ENCODE results near the gene LNPEP.

GRCh38 chr5:96963267-96963666 is 27.4 kb downstream of the LNPEP start:
- TF ChIP-seq CTCF (IDR thresholded peaks at IDR 0.05; ENCODE audit: borderline replicate concordance, extremely low read depth, low read length, poor library complexity, severe bottlenecking) (no peak), EZH2 (IDR thresholded peaks at IDR 0.05; ENCODE audit: borderline replicate concordance, low read depth, low read length, severe bottlenecking) (no peak)
